Endothelial cell (in vitro differentiated cells): ENCODE results near the gene LDLRAD2. TPM values are rescaled to one million over a fixed set of nuclear protein-coding genes. Genes with fewer than 3 reads are reported as not detected.
A peak's percentile ranks its signal among the peaks of the same experiment; 100 is the strongest.

Source experiments
- DNase-seq: peaks from one replicate; pipeline ENCODE4 v3.0.0; 2021; ENCODE audit warnings: low spot score
- H3K27ac Mint-ChIP-seq: one replicate; pipeline ENCODE4 v1.8.0; 2021; ENCODE audit warnings: mixed read lengths, inconsistent platforms; ENCODE audit not compliant: unreplicated experiment
- H3K27me3 Mint-ChIP-seq: one replicate; pipeline ENCODE4 v1.8.0; 2021; ENCODE audit warnings: mild to moderate bottlenecking, moderate library complexity, mixed read lengths, inconsistent platforms; ENCODE audit not compliant: unreplicated experiment
- H3K36me3 Mint-ChIP-seq: one replicate; pipeline ENCODE4 v1.8.0; 2021; ENCODE audit warnings: mild to moderate bottlenecking, low read depth, mixed read lengths, inconsistent platforms; ENCODE audit not compliant: unreplicated experiment
- H3K4me1 Mint-ChIP-seq: one replicate; pipeline ENCODE4 v1.8.0; 2021; ENCODE audit warnings: mild to moderate bottlenecking, mixed read lengths, inconsistent platforms; ENCODE audit not compliant: unreplicated experiment
- H3K4me3 Mint-ChIP-seq: one replicate; pipeline ENCODE4 v1.8.0; 2021; ENCODE audit warnings: mild to moderate bottlenecking, mixed read lengths, inconsistent platforms; ENCODE audit not compliant: unreplicated experiment
- H3K9me3 Mint-ChIP-seq: one replicate; pipeline ENCODE4 v1.8.0; 2021; ENCODE audit warnings: mixed read lengths, inconsistent platforms; ENCODE audit not compliant: unreplicated experiment
- CTCF ChIP-seq: fragments of 200-600 bp; sonication (generic); IDR thresholded peaks from one replicate; pipeline ENCODE4 v1.5.0; 2021; ENCODE audit warnings: antibody characterized with exemption; ENCODE audit not compliant: unreplicated experiment
- total RNA-seq: library from RNA; stranded (reverse); fragmentation: NEBNext Ultra II Directional; extraction: Animal tissue kit (Norgen Biotek cat#: 25700); gene quantifications from one replicate; pipeline ENCODE4 v1.2.1, GENCODE V29; 2021; ENCODE audit not compliant: unreplicated experiment

Gene LDLRAD2
- total RNA-seq, 1 donor from 2014 or later = 1.3 TPM

- DNase-seq = no peak
- H3K27ac Mint-ChIP-seq = no peak overlapping the region
- H3K4me3 Mint-ChIP-seq = no peak overlapping the region
- H3K36me3 Mint-ChIP-seq = peaks cover 43% of the 10 kb centered on the region
- no peak for TF ChIP-seq CTCF
- H3K27me3 Mint-ChIP-seq = peaks cover 32% of the 10 kb centered on the region
- H3K4me1 Mint-ChIP-seq = no peaks in the 10 kb centered on the region
- no peaks in the 10 kb centered on the region for H3K9me3 Mint-ChIP-seq
Measured at GRCh38 chr1:21841852-21842466, 29.9 kb downstream of the LDLRAD2 start.

GRCh38 chr1:21842606-21843162, 30.6 kb downstream of the LDLRAD2 start:
- H3K27ac Mint-ChIP-seq = no peak overlapping the region
- no peak overlapping the region for H3K4me3 Mint-ChIP-seq
- peaks cover 36% of the 10 kb centered on the region for H3K27me3 Mint-ChIP-seq
- H3K4me1 Mint-ChIP-seq = no peaks in the 10 kb centered on the region
- H3K9me3 Mint-ChIP-seq = no peaks in the 10 kb centered on the region
- TF ChIP-seq CTCF = no peak
- DNase-seq = no peak
- peaks cover 43% of the 10 kb centered on the region for H3K36me3 Mint-ChIP-seq

- Mint-ChIP-seq H3K27ac (no peak overlapping the region), H3K4me3 (no peak overlapping the region), H3K36me3 (peaks cover 40% of the 10 kb centered on the region), H3K4me1 (no peaks in the 10 kb centered on the region), H3K9me3 (no peaks in the 10 kb centered on the region), H3K27me3 (peaks cover 39% of the 10 kb centered on the region)
- no peak for TF ChIP-seq CTCF
- DNase-seq = no peak
Measured at GRCh38 chr1:21843208-21843607, 31.1 kb downstream of the LDLRAD2 start.

- Mint-ChIP-seq H3K36me3 (peaks cover 34% of the 10 kb centered on the region), H3K27ac (no peak overlapping the region), H3K4me3 (peak overlapping the region; percentile 53), H3K4me1 (no peaks in the 10 kb centered on the region), H3K9me3 (no peaks in the 10 kb centered on the region), H3K27me3 (peaks cover 40% of the 10 kb centered on the region)
- DNase-seq = no peak
- no peak for TF ChIP-seq CTCF
Measured at GRCh38 chr1:21843996-21844395, 31.9 kb downstream of the LDLRAD2 start.
